Breast epithelium (tissue), 4 donors: ENCODE measurements around the gene FKBP6. TPM values are rescaled to one million over a fixed set of nuclear protein-coding genes. Genes with fewer than 3 reads are reported as not detected.
"Not testable (repeated sequence)": the region's sequence is repeated elsewhere in the genome, so short reads cannot be mapped to it uniquely, and the experiment has no call there.

Source experiments
- DNase-seq, 2 donors: peaks; one replicate each; pipeline ENCODE4 v3.0.0-alpha.2; 2019; ENCODE audit warnings: low spot score in 2 of 2
- H3K27ac ChIP-seq, 2 donors: fragments of 200-600 bp; sonication (generic) in 1 of 2; one replicate each; pipeline ENCODE4 v1.5.1; 2016 to 2019; ENCODE audit warnings: mild to moderate bottlenecking in 1 of 2
- H3K27me3 ChIP-seq, 2 donors: fragments of 200-600 bp; sonication (generic) in 1 of 2; one replicate each; pipeline versions ENCODE4 v1.5.1 to v1.6.0; 2017 to 2019; ENCODE audit warnings: control low read depth in 1 of 2, mild to moderate bottlenecking in 1 of 2
- H3K36me3 ChIP-seq: fragments of 200-600 bp; one replicate; pipeline ENCODE4 v1.5.1; 2019
- H3K4me1 ChIP-seq, 2 donors: fragments of 200-600 bp; sonication (generic); one replicate each; pipeline ENCODE4 v1.5.1; 2016 to 2019; ENCODE audit warnings: control low read depth in 1 of 2
- H3K4me3 ChIP-seq, 3 donors: fragments of 200-600 bp; sonication (generic); 1 replicate in 2 of 3; 2 replicates in 1 of 3; pipeline ENCODE4 v1.5.1; 2016 to 2019; ENCODE audit warnings: mild to moderate bottlenecking in 3 of 3, moderate library complexity in 2 of 3
- H3K9me3 ChIP-seq, 2 donors: fragments of 200-600 bp; sonication (generic) in 1 of 2; one replicate each; pipeline ENCODE4 v1.5.1; 2016 to 2019; ENCODE audit warnings: control low read depth in 1 of 2
- CTCF ChIP-seq, 3 donors: fragments of 450-650 bp; IDR thresholded peaks; one replicate each; pipeline ENCODE4 v1.5.1; 2016 to 2017; ENCODE audit warnings: antibody characterized with exemption in 3 of 3, mild to moderate bottlenecking in 3 of 3, moderate library complexity in 3 of 3
- POLR2A ChIP-seq: fragments of 450-650 bp; IDR thresholded peaks from one replicate; pipeline ENCODE4 v1.6.1; 2016; ENCODE audit warnings: antibody characterized with exemption, mild to moderate bottlenecking, moderate library complexity
- POLR2AphosphoS5 ChIP-seq, 3 donors: sonication (generic); formaldehyde crosslinking; IDR thresholded peaks; one replicate each; pipeline ENCODE4 v1.6.1; 2017; ENCODE audit warnings: antibody characterized with exemption in 3 of 3
- intact Hi-C: fragments of 100-400 bp; cut with DNase I; formaldehyde crosslinking; loops from one replicate; pipeline ENCODE4 v1.15.1; 2023; ENCODE audit warnings: low total_unique reads
- total RNA-seq, 3 donors: library from RNA; depleted of rRNA; stranded (reverse); fragments of >200 nt; gene quantifications; one replicate each; pipeline ENCODE4 v1.1.0, GENCODE V29; 2016

The FKBP6 gene
- total RNA-seq, 3 donors from 2014 or later, result not detected

- DNase-seq, result no peak
- no peaks in the 10 kb centered on the region for H3K27me3 ChIP-seq
- peaks cover 0 to 3% of the 10 kb centered on the region in 2 donors for H3K4me1 ChIP-seq
- no peaks in the 10 kb centered on the region for H3K9me3 ChIP-seq
- no peak overlapping the region for H3K27ac ChIP-seq
- H3K36me3 ChIP-seq, result no peaks in the 10 kb centered on the region
- intact Hi-C loops, result no loop called here
- no peak for TF ChIP-seq CTCF (IDR thresholded peaks at IDR 0.05)
- no peak for TF ChIP-seq POLR2AphosphoS5 (IDR thresholded peaks at IDR 0.05)
- no peak for TF ChIP-seq POLR2A
- H3K4me3 ChIP-seq, result peak overlapping the region in 1 of 3 donors; percentile 91
These were observed 20.5 kb upstream of the FKBP6 start for GRCh38 chr7:73307436-73307835.

- H3K4me1 ChIP-seq, result peaks cover 0 to 3% of the 10 kb centered on the region in 2 donors
- no peaks in the 10 kb centered on the region for H3K36me3 ChIP-seq
- intact Hi-C loops, result no loop called here
- H3K27me3 ChIP-seq, result no peaks in the 10 kb centered on the region
- peak overlapping the region; percentile 60 to 91 (median 71) for H3K4me3 ChIP-seq
- no peaks in the 10 kb centered on the region for H3K9me3 ChIP-seq
- TF ChIP-seq POLR2AphosphoS5 (IDR thresholded peaks at IDR 0.05) (no peak), POLR2A (no peak), CTCF (IDR thresholded peaks at IDR 0.05) (no peak)
- no peak for DNase-seq
- H3K27ac ChIP-seq, result peak overlapping the region; percentile 68 to 84
These were observed 19.8 kb upstream of the FKBP6 start for GRCh38 chr7:73308074-73308664.

DNA sequence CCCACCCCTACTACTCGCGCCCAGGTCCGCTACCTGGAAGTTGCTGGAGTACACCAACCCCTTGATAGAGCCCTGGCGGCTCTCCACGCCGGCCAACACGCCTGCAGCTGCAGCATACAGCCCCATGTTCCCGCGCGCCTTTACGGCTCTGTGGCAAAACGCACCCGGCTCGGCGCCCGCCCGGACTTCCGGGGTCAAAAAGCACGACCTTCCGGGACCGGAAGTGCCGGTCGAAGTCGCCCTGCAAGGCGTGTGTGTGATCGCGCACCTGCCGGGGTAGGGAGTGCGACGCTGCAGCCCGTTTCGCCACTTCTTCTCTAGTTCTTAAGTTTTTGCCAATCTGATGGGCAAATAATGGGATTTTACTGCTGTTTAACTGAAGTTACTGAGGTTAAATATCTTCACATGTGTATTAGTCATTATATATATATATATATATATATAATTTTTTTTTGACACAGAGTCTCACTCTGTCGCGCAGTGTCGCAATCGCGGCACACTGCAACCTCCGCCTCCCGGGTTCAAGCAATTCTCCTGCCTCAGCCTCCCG lies 19.2 kb upstream of the FKBP6 start, which contains the start of gene NSUN5:
Gene NSUN5, minus strand, starts transcription at position 162 of the 550 bp plus-strand sequence. Its CDS starts 36 bp downstream, at position 126.
- DNase-seq, result peak; percentile 65 to 87
- peak within 1 kb of the TSS; percentile 68 to 84 for H3K27ac ChIP-seq

GRCh38 chr7:73311421-73311820 lies 16.5 kb upstream of the FKBP6 start:
- H3K9me3 ChIP-seq, H3K36me3 ChIP-seq, DNase-seq, H3K27me3 ChIP-seq, H3K4me1 ChIP-seq, intact Hi-C loops, H3K4me3 ChIP-seq, H3K27ac ChIP-seq: not testable (repeated sequence)

More for the DNA sequence above, 19.2 kb upstream of the FKBP6 start, which contains the start of gene NSUN5:
- Histone ChIP-seq H3K4me3 (peak within 1 kb of the TSS; percentile 60 to 91 (median 71)), H3K27me3 (no peaks in the 10 kb centered on the region), H3K9me3 (no peaks in the 10 kb centered on the region), H3K36me3 (no peaks in the 10 kb centered on the region), H3K4me1 (peaks cover 0 to 3% of the 10 kb centered on the region in 2 donors)
- intact Hi-C loops, result no loop called here
- TF ChIP-seq POLR2A (no peak), CTCF (IDR thresholded peaks at IDR 0.05) (no peak), POLR2AphosphoS5 (IDR thresholded peaks at IDR 0.05) (peak; percentile 51 to 77 (median 74))

DNA sequence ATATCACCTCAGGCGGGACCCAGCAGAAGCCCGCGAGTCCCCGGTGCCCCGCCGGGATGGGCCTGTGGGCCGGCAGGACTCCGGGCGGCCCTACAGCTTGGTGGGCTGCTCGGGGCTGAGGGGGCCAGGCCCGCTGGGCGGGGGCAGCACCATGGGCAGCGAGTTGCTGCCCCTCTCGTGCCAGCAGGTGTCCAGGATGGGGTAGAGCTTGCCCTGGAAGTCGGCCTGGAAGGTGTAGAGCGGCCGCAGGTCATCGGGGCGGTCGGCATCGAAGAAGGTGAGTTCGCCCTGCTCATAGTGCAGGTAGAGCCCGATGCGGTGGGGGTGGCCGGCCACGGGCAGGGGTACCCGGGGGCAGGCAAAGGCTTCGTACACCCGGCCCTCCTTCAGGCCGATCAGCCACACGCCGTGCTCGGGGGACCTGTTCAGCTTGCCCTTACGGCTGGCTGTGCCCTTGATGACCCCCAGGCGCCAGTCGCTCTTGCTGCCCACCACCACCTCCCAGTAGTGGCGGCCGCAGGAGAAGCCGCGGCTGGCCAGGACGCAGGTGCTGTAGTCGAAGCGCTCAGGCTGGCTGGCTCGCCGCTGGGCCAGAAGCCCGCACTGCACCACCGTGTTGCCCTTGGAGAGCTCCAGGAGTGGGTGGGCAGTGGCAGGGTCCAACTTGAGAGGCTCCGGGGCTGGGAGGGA lies 15.0 kb upstream of the FKBP6 start:
- intact Hi-C loops, result no loop called here
- Histone ChIP-seq H3K9me3 (no peaks in the 10 kb centered on the region), H3K4me1 (no peaks in the 10 kb centered on the region), H3K27me3 (no peaks in the 10 kb centered on the region), H3K27ac (no peak overlapping the region), H3K4me3 (no peak overlapping the region), H3K36me3 (no peaks in the 10 kb centered on the region)
- DNase-seq, result no peak
- TF ChIP-seq POLR2AphosphoS5 (IDR thresholded peaks at IDR 0.05) (no peak), POLR2A (no peak), CTCF (IDR thresholded peaks at IDR 0.05) (no peak)
